Measurements from ENCODE around the gene RAC3.

DNA sequence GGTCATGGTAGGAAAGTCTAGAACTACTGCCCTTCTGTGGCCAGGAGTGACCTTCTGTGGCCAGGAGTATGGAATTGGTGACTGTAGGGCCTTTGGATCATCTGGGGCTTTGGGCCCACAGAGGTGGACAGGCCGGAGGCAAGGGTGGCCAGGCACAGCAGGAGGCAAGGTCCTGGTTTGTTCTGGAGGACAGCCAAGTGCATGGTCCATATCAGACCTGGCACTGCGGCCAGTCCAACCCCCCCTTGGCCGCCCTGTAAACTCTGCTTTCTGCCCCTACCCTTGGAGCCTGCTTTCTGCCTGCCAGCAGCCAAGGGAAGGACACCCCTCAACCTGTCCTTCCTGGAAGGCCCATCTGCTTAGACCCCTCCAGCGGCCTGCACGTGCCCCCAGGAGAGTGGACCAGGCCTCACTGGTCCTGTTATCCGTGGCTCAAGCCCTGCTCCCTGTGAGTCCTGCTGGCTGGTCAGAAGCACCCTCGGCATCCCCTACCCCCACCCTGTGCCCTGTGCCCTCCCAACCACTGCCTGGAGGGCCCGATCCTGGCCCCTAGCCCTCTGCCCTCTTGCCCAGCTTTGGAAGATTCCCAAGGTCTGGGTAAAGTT lies 8.3 kb downstream of the RAC3 start:
- TF ChIP-seq, protein P1, sequence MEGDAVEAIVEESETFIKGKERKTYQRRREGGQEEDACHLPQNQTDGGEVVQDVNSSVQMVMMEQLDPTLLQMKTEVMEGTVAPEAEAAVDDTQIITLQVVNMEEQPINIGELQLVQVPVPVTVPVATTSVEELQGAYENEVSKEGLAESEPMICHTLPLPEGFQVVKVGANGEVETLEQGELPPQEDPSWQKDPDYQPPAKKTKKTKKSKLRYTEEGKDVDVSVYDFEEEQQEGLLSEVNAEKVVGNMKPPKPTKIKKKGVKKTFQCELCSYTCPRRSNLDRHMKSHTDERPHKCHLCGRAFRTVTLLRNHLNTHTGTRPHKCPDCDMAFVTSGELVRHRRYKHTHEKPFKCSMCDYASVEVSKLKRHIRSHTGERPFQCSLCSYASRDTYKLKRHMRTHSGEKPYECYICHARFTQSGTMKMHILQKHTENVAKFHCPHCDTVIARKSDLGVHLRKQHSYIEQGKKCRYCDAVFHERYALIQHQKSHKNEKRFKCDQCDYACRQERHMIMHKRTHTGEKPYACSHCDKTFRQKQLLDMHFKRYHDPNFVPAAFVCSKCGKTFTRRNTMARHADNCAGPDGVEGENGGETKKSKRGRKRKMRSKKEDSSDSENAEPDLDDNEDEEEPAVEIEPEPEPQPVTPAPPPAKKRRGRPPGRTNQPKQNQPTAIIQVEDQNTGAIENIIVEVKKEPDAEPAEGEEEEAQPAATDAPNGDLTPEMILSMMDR (IDR thresholded peaks at IDR 0.05): no peak
- TF ChIP-seq POLR2A (IDR thresholded peaks at IDR 0.05): no peak

Data from testis (tissue), 2 donors.